Jurkat, Clone E6-1 (cell line): Measurements from ENCODE around the gene ZNF521.

Source experiments
- DNase-seq: peaks from one replicate; pipeline ENCODE4 v3.0.0-alpha.2; 2011; ENCODE audit warnings: low read depth, low spot score
- H3K4me3 ChIP-seq: 2 replicates; pipeline ENCODE4 v1.5.1; 2011; ENCODE audit warnings: mild to moderate bottlenecking, low read length, control low read depth, moderate library complexity

The ZNF521 gene

GRCh38 chr18:25237571-25238267, 114.2 kb downstream of the ZNF521 start:
- DNase-seq, result no peak
- H3K4me3 ChIP-seq, result no peak overlapping the region

GRCh38 chr18:25236736-25237135, 115.2 kb downstream of the ZNF521 start:
- no peak overlapping the region for H3K4me3 ChIP-seq
- no peak for DNase-seq

GRCh38 chr18:25235401-25236042, 116.4 kb downstream of the ZNF521 start:
- H3K4me3 ChIP-seq, result no peak overlapping the region
- DNase-seq, result no peak

GRCh38 chr18:25234740-25235345, 117.1 kb downstream of the ZNF521 start:
- no peak for DNase-seq
- no peak overlapping the region for H3K4me3 ChIP-seq

GRCh38 chr18:25234322-25234639, 117.7 kb downstream of the ZNF521 start:
- no peak for DNase-seq
- no peak overlapping the region for H3K4me3 ChIP-seq

- no peak overlapping the region for H3K4me3 ChIP-seq
- no peak for DNase-seq
Observed at GRCh38 chr18:25233528-25234321, 118.2 kb downstream of the ZNF521 start.

GRCh38 chr18:25231327-25231691, 120.7 kb downstream of the ZNF521 start:
- no peak overlapping the region for H3K4me3 ChIP-seq
- no peak for DNase-seq

GRCh38 chr18:25230658-25231326, 121.2 kb downstream of the ZNF521 start:
- no peak for DNase-seq
- H3K4me3 ChIP-seq, result no peak overlapping the region

- DNase-seq, result no peak
- H3K4me3 ChIP-seq, result no peak overlapping the region
Observed at GRCh38 chr18:25229920-25230319, 122.0 kb downstream of the ZNF521 start.

- peak; percentile 47 for DNase-seq
- no peak overlapping the region for H3K4me3 ChIP-seq
Observed at GRCh38 chr18:25229081-25229480, 122.9 kb downstream of the ZNF521 start.

- no peak overlapping the region for H3K4me3 ChIP-seq
- DNase-seq, result no peak
Observed at GRCh38 chr18:25228410-25228809, 123.6 kb downstream of the ZNF521 start.

- no peak for DNase-seq
- H3K4me3 ChIP-seq, result no peak overlapping the region
Observed at GRCh38 chr18:25225151-25225550, 126.8 kb downstream of the ZNF521 start.

GRCh38 chr18:25223899-25224886, 127.8 kb downstream of the ZNF521 start:
- no peak overlapping the region for H3K4me3 ChIP-seq
- no peak for DNase-seq

- DNase-seq, result peak; percentile 85
- H3K4me3 ChIP-seq, result no peak overlapping the region
Observed at GRCh38 chr18:25223211-25223610, 128.8 kb downstream of the ZNF521 start.

GRCh38 chr18:25222648-25223047, 129.3 kb downstream of the ZNF521 start:
- no peak for DNase-seq
- H3K4me3 ChIP-seq, result no peak overlapping the region

- H3K4me3 ChIP-seq, result no peak overlapping the region
- no peak for DNase-seq
Observed at GRCh38 chr18:25210622-25211021, 141.3 kb downstream of the ZNF521 start.

- no peak for DNase-seq
Observed at GRCh38 chr18:25192065-25192464, 159.9 kb downstream of the ZNF521 start.

GRCh38 chr18:25190472-25190871, 161.5 kb downstream of the ZNF521 start:
- no peak overlapping the region for H3K4me3 ChIP-seq

More at GRCh38 chr18:25192065-25192464, 159.9 kb downstream of the ZNF521 start:
- no peak overlapping the region for H3K4me3 ChIP-seq

More at GRCh38 chr18:25190472-25190871, 161.5 kb downstream of the ZNF521 start:
- no peak for DNase-seq
